HepG2 (cell line): ENCODE data around the gene SPINDOC. TPM values are rescaled to one million over a fixed set of nuclear protein-coding genes. Genes with fewer than 3 reads are reported as not detected.
A peak's percentile ranks its signal among the peaks of the same experiment; 100 is the strongest.

ENCODE experiments used
- FOXJ3 ChIP-seq: sonication (generic); formaldehyde crosslinking; IDR thresholded peaks from 2 replicates; pipeline ENCODE4 v1.4.0; 2020; ENCODE audit warnings: missing genetic modification reagents, mild to moderate bottlenecking, borderline replicate concordance
- HHEX ChIP-seq: IDR thresholded peaks from 2 replicates; pipeline ENCODE4 v1.6.1; 2016; ENCODE audit warnings: control low read depth
- KDM4B ChIP-seq: sonication (generic); formaldehyde crosslinking; IDR thresholded peaks from 2 replicates; pipeline ENCODE4 v1.4.0; 2020; ENCODE audit warnings: missing genetic modification reagents
- MAF1 ChIP-seq: sonication (generic); formaldehyde crosslinking; IDR thresholded peaks from 2 replicates; pipeline ENCODE4 v1.5.0; 2020; ENCODE audit warnings: missing genetic modification reagents, borderline replicate concordance
- MAFK ChIP-seq, 2 experiments: IDR thresholded peaks in 1 of 2; conservative IDR thresholded peaks in 1 of 2; 2 replicates each; pipeline ENCODE4 v1.6.1; 2011; ENCODE audit warnings: improper control_type of control experiment in 2 of 2, low read length in 2 of 2
- MIER2 ChIP-seq: IDR thresholded peaks from 2 replicates; pipeline ENCODE4 v1.6.1; 2016; ENCODE audit warnings: missing biosample characterization, missing genetic modification reagents
- PCBP2 ChIP-seq: fragments of 200-400 bp; formaldehyde crosslinking; optimal IDR thresholded peaks from 2 replicates; pipeline ENCODE3; 2018; ENCODE audit warnings: low read length, low read depth; ENCODE audit not compliant: poor library complexity, severe bottlenecking
- YY1 ChIP-seq: IDR thresholded peaks from 2 replicates; pipeline ENCODE4 v1.6.1; 2011; ENCODE audit warnings: low read length, low read depth, moderate library complexity, mild to moderate bottlenecking; ENCODE audit not compliant: insufficient read depth, insufficient replicate concordance
- ZNF33B ChIP-seq: sonication (generic); formaldehyde crosslinking; IDR thresholded peaks from 2 replicates; pipeline ENCODE4 v1.5.1; 2020; ENCODE audit warnings: mild to moderate bottlenecking, missing genetic modification reagents
- ZNF790 ChIP-seq: sonication (generic); formaldehyde crosslinking; IDR thresholded peaks from 2 replicates; pipeline ENCODE4 v1.8.0; 2022; ENCODE audit warnings: missing genetic modification reagents, mild to moderate bottlenecking, borderline replicate concordance
- polyA plus RNA-seq, 8 experiments: library from polyadenylated mRNA; depleted of rRNA in 3 of 8; stranded (reverse) in 7 of 8; unstranded in 1 of 8; fragments of >200 nt; fragmentation: Illumina TruSeq in 4 of 8; extraction: Trizol in 4 of 8; gene quantifications; 2 replicates each; pipeline versions ENCODE4 v1.2.1 to v1.2.3, GENCODE V29; 2011 to 2016; ENCODE audit warnings: low read depth in 4 of 8, missing spikeins in 1 of 8, mixed read lengths in 1 of 8; ENCODE audit not compliant: insufficient read depth in 1 of 8
- total RNA-seq, 5 experiments: library from RNA; depleted of rRNA; stranded (reverse); fragments of >200 nt; fragmentation: Illumina TruSeq; extraction: Trizol; gene quantifications; 2 replicates each; pipeline ENCODE4 v1.2.3, GENCODE V29; 2016; ENCODE audit warnings: low read depth in 1 of 5
- TF ChIP-seq, protein P1 (sequence below): sonication (generic); formaldehyde crosslinking; IDR thresholded peaks from 2 replicates; pipeline ENCODE4 v1.5.1; 2020; ENCODE audit warnings: mild to moderate bottlenecking, missing genetic modification reagents, moderate library complexity
- TF ChIP-seq, protein P2 (sequence below): sonication (generic); formaldehyde crosslinking; IDR thresholded peaks from 2 replicates; pipeline ENCODE4 v1.4.0; 2020; ENCODE audit warnings: mild to moderate bottlenecking, missing genetic modification reagents
- TF ChIP-seq, protein P3 (sequence below): sonication (generic); formaldehyde crosslinking; IDR thresholded peaks from 2 replicates; pipeline ENCODE4 v1.8.1; 2023; ENCODE audit warnings: missing genetic modification reagents, mild to moderate bottlenecking, borderline replicate concordance
- TF ChIP-seq, protein P4 (sequence below), 2 experiments: fragments of 450-650 bp in 1 of 2; sonication (generic) in 1 of 2; formaldehyde crosslinking in 1 of 2; IDR thresholded peaks; 2 replicates each; pipeline versions ENCODE4 v1.6.1 to v1.8.0; 2016 to 2022; ENCODE audit warnings: antibody characterized with exemption in 1 of 2, mild to moderate bottlenecking in 1 of 2, missing genetic modification reagents in 1 of 2
- TF ChIP-seq, protein P5 (sequence below): sonication (generic); formaldehyde crosslinking; IDR thresholded peaks from 2 replicates; pipeline ENCODE4 v1.5.0; 2020; ENCODE audit warnings: mild to moderate bottlenecking, missing genetic modification reagents

SPINDOC gene
- total and polyA plus RNA-seq, 2 of the 13 experiments (the other 11 are each of a cell fraction or from before 2014, with no cell fraction given) = 21.4 to 29.9 TPM

DNA sequence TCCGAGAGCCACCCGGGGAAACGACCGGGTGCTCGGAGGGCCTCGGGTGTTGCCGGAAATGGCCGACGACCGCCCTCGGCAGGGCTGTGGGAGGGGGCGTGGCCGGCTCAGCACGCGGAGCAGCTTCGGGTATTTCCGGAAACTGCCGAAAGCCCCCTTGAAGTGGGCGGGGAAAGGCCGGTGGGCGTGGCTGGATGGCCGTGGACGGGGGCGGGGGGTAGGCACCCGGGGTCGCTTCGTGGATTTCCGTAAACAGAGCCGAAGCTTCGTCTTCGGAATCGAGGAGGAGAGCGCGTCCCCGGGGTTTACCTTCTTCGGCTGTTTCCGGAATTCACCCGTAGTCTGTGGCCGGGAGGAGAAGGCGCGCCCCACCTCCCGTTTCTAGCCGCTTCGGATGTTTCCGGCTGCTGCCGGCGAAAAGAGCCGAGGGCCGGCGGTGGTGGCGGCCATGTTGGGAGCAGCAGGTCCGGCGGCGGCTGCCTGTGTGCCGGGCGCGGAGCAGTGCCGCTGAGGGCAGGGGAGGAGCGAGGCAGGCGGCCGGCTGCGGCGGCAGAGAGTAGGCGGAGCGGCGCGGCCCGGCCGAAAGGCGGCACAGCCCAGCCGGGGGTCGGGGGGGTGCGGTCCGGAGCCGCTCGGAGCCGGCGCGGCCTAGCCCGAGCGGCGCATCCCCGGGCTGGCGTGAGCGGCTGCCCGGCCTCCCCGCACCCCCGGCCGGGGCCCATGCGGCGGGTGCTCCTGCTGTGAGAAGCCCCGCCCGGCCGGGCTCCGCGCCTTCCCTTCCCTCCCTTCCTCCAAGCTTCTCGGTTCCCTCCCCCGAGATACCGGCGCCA, 25.6 kb downstream of the SPINDOC start, which contains the start of gene MARK2 (continued):
- TF ChIP-seq, protein P1, sequence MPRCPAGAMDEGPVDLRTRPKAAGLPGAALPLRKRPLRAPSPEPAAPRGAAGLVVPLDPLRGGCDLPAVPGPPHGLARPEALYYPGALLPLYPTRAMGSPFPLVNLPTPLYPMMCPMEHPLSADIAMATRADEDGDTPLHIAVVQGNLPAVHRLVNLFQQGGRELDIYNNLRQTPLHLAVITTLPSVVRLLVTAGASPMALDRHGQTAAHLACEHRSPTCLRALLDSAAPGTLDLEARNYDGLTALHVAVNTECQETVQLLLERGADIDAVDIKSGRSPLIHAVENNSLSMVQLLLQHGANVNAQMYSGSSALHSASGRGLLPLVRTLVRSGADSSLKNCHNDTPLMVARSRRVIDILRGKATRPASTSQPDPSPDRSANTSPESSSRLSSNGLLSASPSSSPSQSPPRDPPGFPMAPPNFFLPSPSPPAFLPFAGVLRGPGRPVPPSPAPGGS (CRISPR knock-in tag) = no peak
- TF ChIP-seq, protein P2, sequence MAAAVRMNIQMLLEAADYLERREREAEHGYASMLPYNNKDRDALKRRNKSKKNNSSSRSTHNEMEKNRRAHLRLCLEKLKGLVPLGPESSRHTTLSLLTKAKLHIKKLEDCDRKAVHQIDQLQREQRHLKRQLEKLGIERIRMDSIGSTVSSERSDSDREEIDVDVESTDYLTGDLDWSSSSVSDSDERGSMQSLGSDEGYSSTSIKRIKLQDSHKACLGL (CRISPR knock-in tag) = no peak
- TF ChIP-seq FOXJ3 (CRISPR knock-in tag) (no peak), ZNF790 (CRISPR knock-in tag) (no peak), MIER2 (CRISPR knock-in tag) (no peak), ZNF33B (no peak), YY1 (peak; percentile 95), HHEX (CRISPR knock-in tag) (no peak), MAF1 (CRISPR knock-in tag) (no peak), PCBP2 (no peak), MAFK (conservative IDR thresholded peaks at IDR 0.05 in 1 of 2, IDR thresholded peaks at IDR 0.05 in 1 of 2; ENCODE audit: low read length in 2 of 2) (no peak), KDM4B (CRISPR knock-in tag) (no peak)
- TF ChIP-seq, protein P3, sequence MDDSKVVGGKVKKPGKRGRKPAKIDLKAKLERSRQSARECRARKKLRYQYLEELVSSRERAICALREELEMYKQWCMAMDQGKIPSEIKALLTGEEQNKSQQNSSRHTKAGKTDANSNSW (CRISPR knock-in tag) = no peak
- TF ChIP-seq, protein P4, sequence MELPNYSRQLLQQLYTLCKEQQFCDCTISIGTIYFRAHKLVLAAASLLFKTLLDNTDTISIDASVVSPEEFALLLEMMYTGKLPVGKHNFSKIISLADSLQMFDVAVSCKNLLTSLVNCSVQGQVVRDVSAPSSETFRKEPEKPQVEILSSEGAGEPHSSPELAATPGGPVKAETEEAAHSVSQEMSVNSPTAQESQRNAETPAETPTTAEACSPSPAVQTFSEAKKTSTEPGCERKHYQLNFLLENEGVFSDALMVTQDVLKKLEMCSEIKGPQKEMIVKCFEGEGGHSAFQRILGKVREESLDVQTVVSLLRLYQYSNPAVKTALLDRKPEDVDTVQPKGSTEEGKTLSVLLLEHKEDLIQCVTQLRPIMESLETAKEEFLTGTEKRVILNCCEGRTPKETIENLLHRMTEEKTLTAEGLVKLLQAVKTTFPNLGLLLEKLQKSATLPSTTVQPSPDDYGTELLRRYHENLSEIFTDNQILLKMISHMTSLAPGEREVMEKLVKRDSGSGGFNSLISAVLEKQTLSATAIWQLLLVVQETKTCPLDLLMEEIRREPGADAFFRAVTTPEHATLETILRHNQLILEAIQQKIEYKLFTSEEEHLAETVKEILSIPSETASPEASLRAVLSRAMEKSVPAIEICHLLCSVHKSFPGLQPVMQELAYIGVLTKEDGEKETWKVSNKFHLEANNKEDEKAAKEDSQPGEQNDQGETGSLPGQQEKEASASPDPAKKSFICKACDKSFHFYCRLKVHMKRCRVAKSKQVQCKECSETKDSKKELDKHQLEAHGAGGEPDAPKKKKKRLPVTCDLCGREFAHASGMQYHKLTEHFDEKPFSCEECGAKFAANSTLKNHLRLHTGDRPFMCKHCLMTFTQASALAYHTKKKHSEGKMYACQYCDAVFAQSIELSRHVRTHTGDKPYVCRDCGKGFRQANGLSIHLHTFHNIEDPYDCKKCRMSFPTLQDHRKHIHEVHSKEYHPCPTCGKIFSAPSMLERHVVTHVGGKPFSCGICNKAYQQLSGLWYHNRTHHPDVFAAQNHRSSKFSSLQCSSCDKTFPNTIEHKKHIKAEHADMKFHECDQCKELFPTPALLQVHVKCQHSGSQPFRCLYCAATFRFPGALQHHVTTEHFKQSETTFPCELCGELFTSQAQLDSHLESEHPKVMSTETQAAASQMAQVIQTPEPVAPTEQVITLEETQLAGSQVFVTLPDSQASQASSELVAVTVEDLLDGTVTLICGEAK (IDR thresholded peaks at IDR 0.05) = no peak
- TF ChIP-seq, protein P4 (CRISPR knock-in tag; IDR thresholded peaks at IDR 0.05) = no peak
- TF ChIP-seq, protein P5, sequence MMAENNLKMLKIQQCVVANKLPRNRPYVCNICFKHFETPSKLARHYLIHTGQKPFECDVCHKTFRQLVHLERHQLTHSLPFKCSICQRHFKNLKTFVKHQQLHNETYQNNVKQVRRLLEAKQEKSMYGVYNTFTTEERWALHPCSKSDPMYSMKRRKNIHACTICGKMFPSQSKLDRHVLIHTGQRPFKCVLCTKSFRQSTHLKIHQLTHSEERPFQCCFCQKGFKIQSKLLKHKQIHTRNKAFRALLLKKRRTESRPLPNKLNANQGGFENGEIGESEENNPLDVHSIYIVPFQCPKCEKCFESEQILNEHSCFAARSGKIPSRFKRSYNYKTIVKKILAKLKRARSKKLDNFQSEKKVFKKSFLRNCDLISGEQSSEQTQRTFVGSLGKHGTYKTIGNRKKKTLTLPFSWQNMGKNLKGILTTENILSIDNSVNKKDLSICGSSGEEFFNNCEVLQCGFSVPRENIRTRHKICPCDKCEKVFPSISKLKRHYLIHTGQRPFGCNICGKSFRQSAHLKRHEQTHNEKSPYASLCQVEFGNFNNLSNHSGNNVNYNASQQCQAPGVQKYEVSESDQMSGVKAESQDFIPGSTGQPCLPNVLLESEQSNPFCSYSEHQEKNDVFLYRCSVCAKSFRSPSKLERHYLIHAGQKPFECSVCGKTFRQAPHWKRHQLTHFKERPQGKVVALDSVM = no peak
